ENCODE measurements around the gene IL31RA. TPM values are rescaled to one million over a fixed set of nuclear protein-coding genes. Genes with fewer than 3 reads are reported as not detected.
"Not testable (repeated sequence)": the region's sequence is repeated elsewhere in the genome, so short reads cannot be mapped to it uniquely, and the experiment has no call there.

The IL31RA gene
- total RNA-seq (2014; rRNA removed; shearing (Covaris generic); ENCODE audit: low replicate concordance) = 0.03 TPM in 1 of 2 replicates, not detected in the other

- in situ Hi-C loops (cut with HindIII; ENCODE audit: low pct_unique_long_range_greater_than_20kb, low sequenced_read_pairs) = no loop called here
Observed at GRCh38 chr5:55850839-55851674, at the start of gene IL31RA. IL31RA (plus strand) TSS chr5:55851357; CDS start chr5:55851571, 214 bp downstream.

GRCh38 chr5:55808814-55809213, 42.3 kb upstream of the IL31RA start:
- DNase-seq (ENCODE audit: low read depth); in situ Hi-C loops (cut with HindIII; ENCODE audit: low pct_unique_long_range_greater_than_20kb, low sequenced_read_pairs): not testable (repeated sequence)

More at GRCh38 chr5:55850839-55851674, at the start of gene IL31RA:
- peak; percentile 14 for DNase-seq (ENCODE audit: low read depth)

GRCh38 chr5:55815939-55816338, 35.2 kb upstream of the IL31RA start:
- in situ Hi-C loops (cut with HindIII; ENCODE audit: low pct_unique_long_range_greater_than_20kb, low sequenced_read_pairs); DNase-seq (ENCODE audit: low read depth): not testable (repeated sequence)

GRCh38 chr5:55816342-55816741, 34.8 kb upstream of the IL31RA start:
- in situ Hi-C loops (cut with HindIII; ENCODE audit: low pct_unique_long_range_greater_than_20kb, low sequenced_read_pairs) = no loop called here
- DNase-seq (ENCODE audit: low read depth) = peak; percentile 15

- no peak for DNase-seq (ENCODE audit: low read depth)
- in situ Hi-C loops (cut with HindIII; ENCODE audit: low pct_unique_long_range_greater_than_20kb, low sequenced_read_pairs) = no loop called here
Observed at GRCh38 chr5:55817030-55817429, 34.1 kb upstream of the IL31RA start.

- in situ Hi-C loops (cut with HindIII; ENCODE audit: low pct_unique_long_range_greater_than_20kb, low sequenced_read_pairs) = no loop called here
- no peak for DNase-seq (ENCODE audit: low read depth)
Observed at GRCh38 chr5:55820488-55820887, 30.7 kb upstream of the IL31RA start.

- peak; percentile 5 for DNase-seq (ENCODE audit: low read depth)
- in situ Hi-C loops (cut with HindIII; ENCODE audit: low pct_unique_long_range_greater_than_20kb, low sequenced_read_pairs) = no loop called here
Observed at GRCh38 chr5:55821731-55822512, 29.2 kb upstream of the IL31RA start.

- no peak for DNase-seq (ENCODE audit: low read depth)
- in situ Hi-C loops (cut with HindIII; ENCODE audit: low pct_unique_long_range_greater_than_20kb, low sequenced_read_pairs) = no loop called here
Observed at GRCh38 chr5:55823151-55823796, 27.9 kb upstream of the IL31RA start.

GRCh38 chr5:55829956-55830355, 21.2 kb upstream of the IL31RA start:
- no peak for DNase-seq (ENCODE audit: low read depth)
- in situ Hi-C loops (cut with HindIII; ENCODE audit: low pct_unique_long_range_greater_than_20kb, low sequenced_read_pairs) = no loop called here

- DNase-seq (ENCODE audit: low read depth) = no peak
- in situ Hi-C loops (cut with HindIII; ENCODE audit: low pct_unique_long_range_greater_than_20kb, low sequenced_read_pairs) = no loop called here
Observed at GRCh38 chr5:55832446-55832845, 18.7 kb upstream of the IL31RA start.

GRCh38 chr5:55836191-55836590, 15.0 kb upstream of the IL31RA start:
- in situ Hi-C loops (cut with HindIII; ENCODE audit: low pct_unique_long_range_greater_than_20kb, low sequenced_read_pairs) = no loop called here
- no peak for DNase-seq (ENCODE audit: low read depth)

- DNase-seq (ENCODE audit: low read depth) = no peak
- in situ Hi-C loops (cut with HindIII; ENCODE audit: low pct_unique_long_range_greater_than_20kb, low sequenced_read_pairs) = no loop called here
Observed at GRCh38 chr5:55841976-55842375, 9.2 kb upstream of the IL31RA start.

GRCh38 chr5:55847837-55848236, 3.3 kb upstream of the IL31RA start:
- in situ Hi-C loops (cut with HindIII; ENCODE audit: low pct_unique_long_range_greater_than_20kb, low sequenced_read_pairs) = no loop called here
- no peak for DNase-seq (ENCODE audit: low read depth)

GRCh38 chr5:55848783-55849182, 2.4 kb upstream of the IL31RA start:
- in situ Hi-C loops (cut with HindIII; ENCODE audit: low pct_unique_long_range_greater_than_20kb, low sequenced_read_pairs) = no loop called here
- no peak for DNase-seq (ENCODE audit: low read depth)

- DNase-seq (ENCODE audit: low read depth) = no peak
- in situ Hi-C loops (cut with HindIII; ENCODE audit: low pct_unique_long_range_greater_than_20kb, low sequenced_read_pairs) = no loop called here
Observed at GRCh38 chr5:55851675-55851979, 470 bp downstream of the IL31RA start.

- in situ Hi-C loops (cut with HindIII; ENCODE audit: low pct_unique_long_range_greater_than_20kb, low sequenced_read_pairs) = no loop called here
- no peak for DNase-seq (ENCODE audit: low read depth)
Observed at GRCh38 chr5:55852503-55852902, 1.3 kb downstream of the IL31RA start.

GRCh38 chr5:55853041-55853670, 2.0 kb downstream of the IL31RA start:
- in situ Hi-C loops (cut with HindIII; ENCODE audit: low pct_unique_long_range_greater_than_20kb, low sequenced_read_pairs) = no loop called here
- DNase-seq (ENCODE audit: low read depth) = no peak

- in situ Hi-C loops (cut with HindIII; ENCODE audit: low pct_unique_long_range_greater_than_20kb, low sequenced_read_pairs) = no loop called here
- DNase-seq (ENCODE audit: low read depth) = no peak
Observed at GRCh38 chr5:55853818-55854217, 2.7 kb downstream of the IL31RA start.

All from Caki2 (cell line).